Motor neuron (in vitro differentiated cells): Measurements from ENCODE around the gene SLC4A1AP. TPM values are rescaled to one million over a fixed set of nuclear protein-coding genes. Genes with fewer than 3 reads are reported as not detected.
A peak's percentile ranks its signal among the peaks of the same experiment; 100 is the strongest.

ENCODE experiments used
- ATAC-seq, 8 experiments: fragments of 200-7000 bp; cut with Tn5 transposase; replicated peaks in 6 of 8; 2 replicates each; pipeline ENCODE4 v1.8.0; 2021; ENCODE audit warnings: mild to moderate bottlenecking in 8 of 8, moderate library complexity in 8 of 8
- H3K27ac ChIP-seq, 2 donors: fragments of 250-450 bp; sonication (Bioruptor Pico); 2 replicates each; pipeline ENCODE4 v1.9.0; 2021; ENCODE audit warnings: antibody characterized with exemption in 2 of 2, mild to moderate bottlenecking in 2 of 2, moderate library complexity in 1 of 2
- H3K4me1 ChIP-seq, 2 donors: fragments of 250-450 bp; sonication (Bioruptor Pico); replicated peaks in 1 of 2; 2 replicates each; pipeline ENCODE4 v1.6.1; 2021; ENCODE audit warnings: antibody characterized with exemption in 2 of 2, mild to moderate bottlenecking in 2 of 2, moderate library complexity in 1 of 2
- H3K4me3 ChIP-seq, 5 donors: fragments of 250-450 bp; sonication (Bioruptor Pico); 2 replicates each; pipeline ENCODE4 v1.9.0; 2021; ENCODE audit warnings: antibody characterized with exemption in 5 of 5, mild to moderate bottlenecking in 5 of 5, moderate library complexity in 4 of 5
- WGBS, 10 experiments: fragments of 450-650 bp; shearing (Covaris generic); methylation state at CpG; one replicate each; pipeline ENCODE4 v1.0.0; 2022; 5-methylcytosine and 5-hydroxymethylcytosine counted together
- in situ Hi-C, 9 experiments: fragments of 400-800 bp; cut with MboI; loops; one replicate each; pipeline ENCODE4 v1.15.0; 2021; ENCODE audit warnings: low sequenced_read_pairs in 9 of 9, low pct_unique_long_range_greater_than_20kb in 2 of 9; ENCODE audit not compliant: unreplicated experiment in 9 of 9
- total RNA-seq, 8 experiments: library from RNA; unstranded; fragments of 300-600 nt; gene quantifications; 2 replicates each; pipeline versions ENCODE4 v1.2.3 to v1.2.4, GENCODE V29; 2022

The SLC4A1AP gene
- total RNA-seq, 8 experiments from 2014 or later: 26.3 to 35.6 (median 29.9) TPM

DNA sequence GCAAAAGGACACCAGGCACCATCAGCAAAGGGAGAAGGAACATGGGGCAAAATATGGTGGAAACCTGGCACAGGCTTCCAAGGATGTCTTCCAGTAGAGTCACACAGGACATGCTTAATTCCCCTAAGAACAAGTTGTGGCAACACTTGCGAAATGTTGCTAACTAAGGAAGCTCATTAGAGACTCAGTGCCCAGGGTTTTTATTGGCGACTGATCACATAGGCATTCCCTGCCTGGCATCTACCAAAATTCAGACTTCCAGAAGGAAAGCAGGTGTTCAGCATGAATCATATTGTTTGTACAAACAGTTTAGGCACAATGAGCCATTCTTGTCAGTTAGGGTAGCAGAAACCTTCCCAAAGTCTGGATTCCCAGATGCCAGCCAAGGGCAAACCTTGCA, 25.7 kb downstream of the SLC4A1AP start:
- Histone ChIP-seq H3K27ac (no peak overlapping the region), H3K4me1 (no peaks in the 10 kb centered on the region), H3K4me3 (no peak overlapping the region)
- in situ Hi-C loops: loop anchor here in 1 of 9 experiments (25.0 kb wide), 1 partner anchor 723 kb away; no protein-coding TSS in a partner anchor
- no peak for ATAC-seq
- WGBS, 10 experiments: 92 to 100% (median 100%) methylated on average over 1 to 2 of the region's 2 CpGs; no CpG with 5 or more reads in 5 of the 10 experiments

DNA sequence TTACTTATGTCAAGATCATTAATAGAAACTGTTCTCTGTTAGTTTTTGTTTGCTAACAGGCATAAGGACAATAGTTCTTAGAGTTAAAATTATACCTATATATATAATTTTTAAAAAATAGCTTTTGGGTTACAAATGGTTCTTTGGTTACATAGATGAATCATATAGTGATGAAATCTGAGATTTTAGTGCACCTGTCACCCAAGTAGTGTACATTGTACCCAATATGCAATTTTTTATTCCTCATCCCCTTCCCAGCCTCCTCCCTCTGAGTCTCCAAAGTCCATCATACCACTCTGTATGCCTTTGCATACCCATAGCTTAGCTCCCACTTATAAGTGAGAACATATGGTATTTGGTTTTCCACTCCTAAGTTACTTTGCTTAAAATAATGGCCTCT, 26.4 kb downstream of the SLC4A1AP start:
- no peaks in the 10 kb centered on the region for H3K4me1 ChIP-seq
- ATAC-seq: no peak
- H3K4me3 ChIP-seq: no peak overlapping the region
- H3K27ac ChIP-seq: no peak overlapping the region
- in situ Hi-C loops: loop anchor here in 2 of 9 experiments (10.0 to 25.0 kb wide), 2 partner anchors 705 to 722 kb away; partner anchors contain the start of gene FOSL2 (in 1 of the 2)

DNA sequence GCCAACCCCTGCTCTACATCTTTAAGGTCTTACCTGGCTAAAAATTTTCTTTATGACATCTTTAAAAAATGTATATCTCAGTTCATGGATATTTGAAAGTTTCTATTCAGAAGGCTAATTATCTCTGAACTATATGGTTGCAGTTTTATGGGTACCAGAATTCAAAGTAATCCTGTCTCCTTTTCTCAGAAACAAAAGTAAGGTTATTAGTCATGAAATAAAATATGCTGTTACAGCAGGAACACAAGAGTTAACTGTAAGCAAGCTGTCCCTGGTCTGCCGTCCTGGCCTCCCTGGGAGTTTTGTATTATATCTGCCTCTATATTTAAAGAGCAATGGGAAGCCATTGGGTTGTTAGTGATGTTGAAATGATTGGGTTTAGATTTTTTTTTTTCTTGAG, 34.0 kb downstream of the SLC4A1AP start:
- H3K27ac ChIP-seq: no peak overlapping the region
- in situ Hi-C loops: loop anchor here in 2 of 9 experiments (10.0 to 25.0 kb wide), 2 partner anchors 697 to 715 kb away; partner anchors contain the start of gene FOSL2 (in 1 of the 2)
- H3K4me3 ChIP-seq: no peak overlapping the region
- no peaks in the 10 kb centered on the region for H3K4me1 ChIP-seq
- WGBS, 10 experiments: 50 to 100% (median 82%) methylated on average over 1 of the region's 1 CpG; no CpG with 5 or more reads in 5 of the 10 experiments
- ATAC-seq: no peak

DNA sequence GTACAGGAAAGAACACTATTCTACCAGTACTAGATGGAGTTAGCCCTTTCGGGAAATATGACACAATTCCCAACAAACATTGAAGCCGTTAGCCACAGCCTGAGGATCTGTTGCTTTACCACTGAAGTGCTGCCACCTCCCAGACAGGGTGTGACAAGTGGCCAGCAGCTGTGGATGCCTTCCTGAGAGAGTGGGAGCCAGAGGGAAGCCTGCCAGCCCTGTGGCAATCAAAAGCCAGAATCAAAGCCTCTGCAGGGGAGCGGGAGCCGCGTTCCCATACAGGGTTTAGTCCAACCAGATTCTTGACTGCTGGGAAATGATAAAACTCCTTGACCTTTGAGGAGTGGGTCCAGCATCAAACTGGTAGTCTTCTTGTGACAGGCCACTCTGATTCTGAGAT, 38.0 kb downstream of the SLC4A1AP start:
- H3K4me1 ChIP-seq: no peaks in the 10 kb centered on the region
- no peak overlapping the region for H3K27ac ChIP-seq
- peak in 1 of 8 experiments; percentile 1 for ATAC-seq
- no peak overlapping the region for H3K4me3 ChIP-seq
- in situ Hi-C loops: loop anchor here in 2 of 9 experiments (25.0 kb wide), 1 partner anchor 686 kb away; the partner anchor contains the start of gene FOSL2 (in 2 of the 2)
- 47 to 90% (median 68%) methylated on average over 2 to 5 of the region's 5 CpGs; no CpG with 5 or more reads in 6 of the 10 experiments for WGBS, 10 experiments

DNA sequence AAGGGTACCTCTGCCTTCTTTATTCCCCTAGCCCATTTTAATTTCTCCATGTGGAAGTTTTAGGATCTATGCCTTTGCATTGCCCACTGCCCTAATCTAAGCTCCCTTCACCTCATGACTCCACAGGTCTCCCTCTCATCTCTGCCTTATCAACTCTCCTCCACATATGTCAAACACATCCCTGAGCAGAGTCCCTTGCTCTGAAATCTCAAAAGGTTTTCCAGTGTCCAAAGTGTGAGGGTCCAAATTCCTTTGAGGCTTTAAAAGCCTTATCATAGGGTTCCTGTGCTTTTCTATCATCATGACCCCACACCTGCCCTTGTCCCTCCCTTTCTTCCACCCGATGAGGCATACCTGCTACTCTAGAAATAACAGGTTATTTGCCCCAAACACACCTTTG, 38.6 kb downstream of the SLC4A1AP start:
- H3K4me3 ChIP-seq: no peak overlapping the region
- in situ Hi-C loops: loop anchor here in 2 of 9 experiments (25.0 kb wide), 1 partner anchor 685 kb away; the partner anchor contains the start of gene FOSL2 (in 2 of the 2)
- H3K4me1 ChIP-seq: no peaks in the 10 kb centered on the region
- no peak overlapping the region for H3K27ac ChIP-seq
- no peak for ATAC-seq
- 67 to 88% (median 75%) methylated on average over 1 of the region's 1 CpG; no CpG with 5 or more reads in 7 of the 10 experiments for WGBS, 10 experiments

DNA sequence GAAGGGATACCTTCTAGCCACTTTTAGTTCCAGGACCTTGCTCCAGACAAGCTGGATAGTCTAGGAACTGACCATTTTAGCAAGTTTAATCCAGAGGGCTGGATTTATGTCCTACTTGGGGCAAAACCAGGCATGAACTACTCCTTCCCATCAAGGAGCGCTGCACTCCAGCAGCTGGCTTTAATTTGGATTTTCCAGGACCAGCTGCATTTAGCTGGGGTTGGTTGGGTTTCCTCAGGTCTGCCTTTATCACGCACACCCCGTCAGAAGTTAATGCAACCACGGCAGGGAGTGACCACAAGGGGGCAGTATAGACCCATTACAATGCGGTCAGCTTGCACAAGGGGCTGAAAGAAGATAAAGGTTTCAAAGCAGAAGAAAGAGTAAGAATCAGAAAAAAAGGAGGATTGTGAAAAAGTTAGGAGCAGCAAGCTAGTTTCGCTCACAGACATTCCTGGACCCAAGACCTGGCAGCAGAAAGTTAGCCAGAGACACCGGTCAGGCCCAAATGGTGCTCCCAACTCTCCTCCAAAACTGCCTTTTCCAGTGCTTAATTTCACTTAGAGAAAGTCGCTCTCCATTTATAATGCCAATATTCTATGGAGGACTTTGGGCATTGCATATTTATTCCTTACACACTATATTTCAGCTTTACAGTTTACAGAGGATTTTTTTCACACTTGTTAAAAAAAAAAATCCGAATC, 40.1 kb downstream of the SLC4A1AP start:
- peak; percentile 41 to 86 (median 82) for ATAC-seq
- in situ Hi-C loops: loop anchor here in 2 of 9 experiments (25.0 kb wide), 1 partner anchor 684 kb away; the partner anchor contains the start of gene FOSL2 (in 2 of the 2)
- WGBS, 10 experiments: 7 to 50% (median 29%) methylated on average over 3 to 9 of the region's 9 CpGs; no CpG with 5 or more reads in 2 of the 10 experiments
- Histone ChIP-seq H3K4me3 (no peak overlapping the region), H3K27ac (no peak overlapping the region), H3K4me1 (no peaks in the 10 kb centered on the region)

DNA sequence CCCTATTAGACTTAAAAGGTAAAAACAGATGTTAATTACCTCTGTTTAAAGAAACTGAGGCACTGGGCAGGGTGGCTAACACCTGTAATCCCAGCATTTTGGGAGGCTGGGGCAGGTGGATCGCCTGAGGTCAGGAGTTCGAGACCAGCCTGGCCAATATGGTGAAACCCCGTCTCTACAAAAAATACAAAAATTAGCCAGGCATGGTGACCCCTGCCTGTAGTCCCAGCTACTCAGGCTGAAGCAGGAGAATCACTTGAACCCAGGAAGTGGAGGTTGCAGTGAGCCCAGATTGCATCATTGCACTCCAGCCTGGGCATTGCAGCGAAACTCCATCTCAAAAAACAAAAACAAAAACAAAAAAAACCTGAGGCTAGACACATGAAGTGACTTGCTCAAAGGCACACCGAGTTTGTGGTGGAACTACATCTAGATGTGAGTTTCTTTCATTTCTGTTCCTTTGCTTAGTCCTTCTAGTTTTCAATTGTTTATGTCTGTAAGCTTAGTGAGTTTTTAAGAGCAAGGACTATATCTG, 40.7 kb downstream of the SLC4A1AP start:
- H3K4me1 ChIP-seq: no peaks in the 10 kb centered on the region
- 79 to 100% (median 89%) methylated on average over 1 to 3 of the region's 5 CpGs; no CpG with 5 or more reads in 2 of the 10 experiments for WGBS, 10 experiments
- no peak overlapping the region for H3K27ac ChIP-seq
- no peak for ATAC-seq
- H3K4me3 ChIP-seq: no peak overlapping the region
- in situ Hi-C loops: loop anchor here in 2 of 9 experiments (25.0 kb wide), 1 partner anchor 683 kb away; the partner anchor contains the start of gene FOSL2 (in 2 of the 2)

DNA sequence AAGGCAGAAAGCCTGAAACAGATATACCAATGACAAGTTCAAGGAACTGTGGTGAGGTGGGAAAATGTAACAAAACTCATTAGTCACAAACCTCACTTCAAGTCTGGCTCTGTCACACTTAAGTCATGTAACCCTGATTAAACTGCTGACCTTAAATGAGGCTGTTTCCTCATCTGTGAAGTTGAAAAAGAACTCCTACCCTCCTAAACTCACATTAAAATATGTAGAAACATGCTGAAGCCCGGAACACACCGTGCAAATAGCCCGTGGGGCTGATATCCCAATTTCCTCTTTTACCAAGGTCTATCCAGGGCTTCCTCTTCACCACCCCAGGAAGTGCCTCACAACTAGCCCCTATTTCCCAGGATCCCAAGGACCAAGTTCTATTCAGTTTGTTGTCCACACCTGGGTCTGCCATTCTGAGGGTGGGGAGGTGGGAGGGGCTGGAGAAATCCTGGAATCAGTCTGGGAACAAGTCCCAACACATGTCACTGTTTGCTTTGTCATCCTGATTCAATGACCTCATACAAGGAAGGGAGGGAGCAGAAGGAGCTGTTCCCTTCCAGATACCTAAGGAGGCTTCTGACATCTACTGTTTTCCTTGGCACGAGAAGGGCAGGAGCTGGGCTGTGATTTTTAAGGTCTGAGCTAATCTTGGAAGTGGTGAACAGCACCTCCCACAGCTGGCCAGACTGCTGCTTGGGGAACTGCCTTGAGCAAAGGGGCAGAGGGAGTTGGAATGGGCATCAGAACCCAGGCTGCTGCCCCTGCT, 42.3 kb downstream of the SLC4A1AP start:
- H3K4me3 ChIP-seq: no peak overlapping the region
- H3K27ac ChIP-seq: no peak overlapping the region
- 0 to 72% (median 17%) methylated on average over 1 to 3 of the region's 4 CpGs; no CpG with 5 or more reads in 5 of the 10 experiments for WGBS, 10 experiments
- in situ Hi-C loops: loop anchor here in 2 of 9 experiments (25.0 kb wide), 1 partner anchor 681 kb away; the partner anchor contains the start of gene FOSL2 (in 2 of the 2)
- peak; percentile 63 to 83 (median 80) for ATAC-seq
- H3K4me1 ChIP-seq: no peaks in the 10 kb centered on the region

DNA sequence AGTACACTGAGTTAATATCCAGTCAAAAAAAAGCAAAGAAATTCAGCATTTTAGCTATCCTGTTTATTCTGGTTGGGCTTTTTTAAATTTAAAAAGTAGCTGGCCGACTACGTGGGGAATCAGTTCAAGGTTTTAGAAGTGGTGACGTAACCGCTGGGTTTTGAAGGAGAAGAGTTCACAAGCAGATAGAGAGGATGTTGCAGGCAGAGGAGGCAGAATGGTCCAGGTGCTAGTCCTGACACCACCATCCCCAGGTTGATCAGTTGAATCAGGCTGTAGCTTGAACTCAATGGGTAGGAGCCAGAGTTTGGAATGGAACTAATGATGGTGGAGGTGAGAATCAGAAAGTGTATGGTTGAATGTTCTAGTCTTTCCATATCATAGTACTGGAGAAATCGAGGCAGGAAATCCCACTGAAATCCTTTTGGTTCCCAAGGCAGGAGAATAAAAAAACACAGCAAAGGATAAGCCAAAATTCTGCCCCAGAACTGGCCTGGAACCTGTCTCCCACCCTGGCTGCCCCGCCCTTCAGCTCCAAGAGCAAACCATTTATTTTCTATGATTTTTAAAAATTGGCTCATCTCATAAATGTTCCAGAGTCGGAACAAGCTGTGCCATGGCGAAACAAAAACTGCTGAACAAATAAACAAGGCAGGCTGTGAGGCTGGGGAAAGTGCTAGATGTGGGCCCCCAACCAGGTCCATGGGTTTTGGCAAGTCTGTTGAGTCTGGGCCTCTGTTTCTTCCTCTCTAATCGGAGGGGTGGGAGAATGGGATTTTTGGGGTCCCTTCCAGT, 44.0 kb downstream of the SLC4A1AP start:
- Histone ChIP-seq H3K4me1 (no peaks in the 10 kb centered on the region), H3K4me3 (no peak overlapping the region), H3K27ac (no peak overlapping the region)
- 48 to 90% (median 82%) methylated on average over 1 to 8 of the region's 9 CpGs; no CpG with 5 or more reads in 1 of the 10 experiments for WGBS, 10 experiments
- in situ Hi-C loops: loop anchor here in 2 of 9 experiments (25.0 kb wide), 1 partner anchor 680 kb away; the partner anchor contains the start of gene FOSL2 (in 2 of the 2)
- no peak for ATAC-seq

DNA sequence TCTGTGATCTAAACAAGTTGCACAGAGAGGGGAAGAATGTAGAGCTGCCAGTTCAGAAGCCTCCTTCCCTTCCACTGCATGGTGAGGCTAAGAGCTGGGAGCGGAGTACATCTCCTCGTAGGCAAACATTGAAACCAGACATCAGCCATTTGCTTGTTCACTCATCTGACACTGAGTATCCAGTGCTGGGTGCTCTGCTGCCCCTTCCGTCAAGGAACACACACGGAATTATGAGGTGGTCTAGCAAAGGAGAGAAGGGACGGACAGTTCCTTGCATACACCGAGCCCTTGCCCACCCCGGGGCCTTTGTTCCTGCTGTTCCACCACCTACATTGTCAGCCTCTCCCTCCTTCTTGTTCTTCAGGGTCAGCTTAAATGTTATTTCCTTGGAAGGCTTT, 44.6 kb downstream of the SLC4A1AP start:
- WGBS, 10 experiments: 64 to 100% (median 84%) methylated on average over 2 to 3 of the region's 7 CpGs; no CpG with 5 or more reads in 4 of the 10 experiments
- Histone ChIP-seq H3K4me1 (no peaks in the 10 kb centered on the region), H3K4me3 (no peak overlapping the region), H3K27ac (no peak overlapping the region)
- in situ Hi-C loops: loop anchor here in 2 of 9 experiments (25.0 kb wide), 1 partner anchor 679 kb away; the partner anchor contains the start of gene FOSL2 (in 2 of the 2)
- no peak for ATAC-seq

DNA sequence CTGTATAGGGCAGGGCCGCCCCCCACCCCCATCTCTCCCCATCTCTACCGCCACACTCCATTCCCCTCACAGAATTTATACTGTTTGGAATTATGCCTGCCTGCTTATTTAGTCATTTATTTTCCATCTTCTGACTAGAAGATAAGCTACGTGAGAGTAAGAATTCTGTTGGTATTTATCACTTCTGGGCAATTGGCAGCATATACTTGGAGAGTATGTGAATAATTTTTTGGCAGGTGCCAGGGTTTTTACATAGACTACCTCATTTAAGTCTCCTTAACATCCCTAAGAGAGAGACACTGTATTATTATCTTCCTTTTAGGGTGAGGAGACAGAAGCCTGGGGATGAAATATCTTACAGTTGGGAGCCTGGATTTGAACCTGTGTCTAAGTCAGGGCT, 45.0 kb downstream of the SLC4A1AP start:
- no peak overlapping the region for H3K27ac ChIP-seq
- in situ Hi-C loops: loop anchor here in 2 of 9 experiments (25.0 kb wide), 1 partner anchor 679 kb away; the partner anchor contains the start of gene FOSL2 (in 2 of the 2)
- ATAC-seq: no peak
- H3K4me1 ChIP-seq: no peaks in the 10 kb centered on the region
- H3K4me3 ChIP-seq: no peak overlapping the region
- WGBS, 10 experiments: 0 to 80% (median 44%) methylated on average over 1 to 2 of the region's 3 CpGs; no CpG with 5 or more reads in 4 of the 10 experiments
